Fibroblast of skin of left quadriceps (primary cell): ENCODE results near the gene CTTNBP2.
A peak's percentile ranks its signal among the peaks of the same experiment; 100 is the strongest.

ENCODE experiments used
- DNase-seq, 2 experiments: peaks; one replicate each; pipeline ENCODE4 v3.0.0-alpha.2; 2013; ENCODE audit warnings: low read depth in 2 of 2

Gene CTTNBP2

GRCh38 chr7:117871778-117872538 is 1.3 kb downstream of the CTTNBP2 start:
- DNase-seq = no peak

- DNase-seq = no peak
These were observed 1.9 kb downstream of the CTTNBP2 start for GRCh38 chr7:117871401-117871777.

GRCh38 chr7:117870448-117871130 is 2.7 kb downstream of the CTTNBP2 start:
- no peak for DNase-seq

GRCh38 chr7:117869374-117869773 is 3.9 kb downstream of the CTTNBP2 start:
- DNase-seq = no peak

DNA sequence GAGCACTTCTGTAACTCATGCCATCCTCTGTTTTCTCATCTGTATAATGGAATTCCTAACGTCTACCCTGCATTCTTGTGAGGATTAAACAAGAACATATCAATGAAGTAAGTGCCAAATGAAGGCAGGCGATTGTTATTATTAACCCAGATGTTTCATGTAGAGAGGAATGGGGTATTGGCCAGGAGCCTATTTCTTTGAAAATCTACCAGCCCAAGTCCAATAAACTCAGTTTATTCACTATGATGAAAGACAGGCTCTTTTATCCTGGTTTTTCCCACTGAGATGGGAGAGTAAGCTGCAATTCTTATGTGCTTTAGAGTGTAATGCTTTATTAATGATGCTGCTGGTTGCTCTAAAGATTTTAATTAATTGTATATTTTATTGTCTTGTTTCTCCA is 9.6 kb downstream of the CTTNBP2 start:
- no peak for DNase-seq

- DNase-seq = no peak
These were observed 10.9 kb downstream of the CTTNBP2 start for GRCh38 chr7:117862378-117862777.

DNA sequence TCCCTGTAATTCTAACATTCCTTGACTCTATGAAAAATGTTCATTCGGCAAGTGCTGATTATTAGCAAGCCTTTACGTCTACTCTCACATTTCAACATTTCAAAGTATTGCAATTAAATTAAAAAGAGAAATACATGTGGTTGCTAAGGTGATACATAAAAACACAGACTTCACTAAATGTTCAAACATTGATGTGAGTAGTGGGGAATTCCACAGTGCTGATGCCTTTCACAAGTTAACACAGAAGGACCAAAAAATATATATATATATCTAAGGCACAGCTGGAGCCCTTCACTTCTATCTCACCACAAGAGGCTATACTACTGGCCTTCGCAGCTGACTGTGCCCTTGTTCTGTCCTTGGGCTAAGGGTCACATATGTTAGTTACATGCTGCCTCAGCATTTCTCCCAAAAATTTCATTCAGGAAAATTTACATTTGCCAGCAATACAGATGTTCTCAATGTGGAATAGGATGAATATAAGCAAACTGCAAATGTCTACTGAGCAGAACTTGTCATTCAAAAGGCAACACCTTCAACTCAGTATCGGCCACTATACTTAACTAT is 13.9 kb downstream of the CTTNBP2 start:
- DNase-seq = no peak

GRCh38 chr7:117858712-117859111 is 14.5 kb downstream of the CTTNBP2 start:
- no peak for DNase-seq

DNA sequence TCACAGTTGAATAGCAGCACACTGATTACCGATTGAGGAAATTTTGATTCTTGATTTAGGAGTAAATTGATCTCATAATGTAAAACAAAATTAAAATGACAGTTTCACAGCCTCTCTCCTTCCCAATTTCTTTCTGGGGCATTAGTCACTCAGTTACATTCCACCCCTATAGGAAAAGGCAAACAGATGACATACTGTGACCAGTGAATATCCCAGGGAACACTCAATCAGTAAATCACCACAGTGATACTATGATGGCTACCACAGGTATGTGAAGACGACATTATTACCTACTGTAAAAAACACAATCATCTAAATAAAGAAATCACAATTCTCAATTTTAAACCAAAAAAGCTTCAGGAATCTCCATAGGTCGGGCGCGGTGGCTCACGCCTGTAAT is 15.5 kb downstream of the CTTNBP2 start:
- no peak for DNase-seq

DNA sequence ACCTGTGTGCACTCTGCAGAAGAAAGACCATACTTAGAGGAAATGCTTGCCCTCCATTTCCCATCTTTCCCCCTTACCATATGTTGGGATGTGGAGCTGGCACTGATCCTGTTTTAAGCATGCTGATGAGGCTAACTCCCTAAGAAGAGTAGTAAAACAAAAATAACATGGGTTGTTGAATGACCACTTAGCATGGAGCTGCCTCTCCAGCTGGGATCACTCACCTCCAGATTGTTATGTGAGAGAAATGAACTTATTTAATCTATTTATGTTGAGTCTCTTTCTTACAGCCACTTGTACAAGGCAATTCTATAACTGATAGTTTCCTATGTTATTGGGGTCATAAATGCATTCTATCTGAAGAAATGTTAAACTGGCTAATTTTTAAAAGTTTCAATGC is 17.0 kb downstream of the CTTNBP2 start:
- DNase-seq = no peak

GRCh38 chr7:117854186-117854585 is 19.1 kb downstream of the CTTNBP2 start:
- DNase-seq = no peak

DNA sequence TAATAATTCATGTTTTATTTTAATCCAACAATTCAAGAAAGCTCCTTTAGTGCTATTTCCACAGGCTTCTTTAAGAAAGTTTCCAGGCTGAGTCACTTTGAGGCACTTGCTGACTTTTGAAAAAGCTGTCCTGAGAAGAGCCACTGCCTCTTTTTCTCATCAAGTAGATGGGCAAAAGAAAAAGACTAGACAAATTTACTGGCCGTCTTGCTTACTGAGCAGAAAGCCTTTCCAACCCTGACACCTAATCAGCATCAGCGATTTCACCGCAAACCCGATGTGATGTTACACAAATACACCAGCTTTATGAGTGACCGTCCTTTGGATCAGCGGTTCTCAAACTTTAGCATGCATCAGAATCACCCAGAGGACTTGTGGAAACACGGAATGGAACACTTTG is 24.3 kb downstream of the CTTNBP2 start:
- DNase-seq = no peak

- no peak for DNase-seq
These were observed 28.6 kb downstream of the CTTNBP2 start for GRCh38 chr7:117844678-117845077.

- DNase-seq = no peak
These were observed 31.6 kb downstream of the CTTNBP2 start for GRCh38 chr7:117841611-117842010.

DNA sequence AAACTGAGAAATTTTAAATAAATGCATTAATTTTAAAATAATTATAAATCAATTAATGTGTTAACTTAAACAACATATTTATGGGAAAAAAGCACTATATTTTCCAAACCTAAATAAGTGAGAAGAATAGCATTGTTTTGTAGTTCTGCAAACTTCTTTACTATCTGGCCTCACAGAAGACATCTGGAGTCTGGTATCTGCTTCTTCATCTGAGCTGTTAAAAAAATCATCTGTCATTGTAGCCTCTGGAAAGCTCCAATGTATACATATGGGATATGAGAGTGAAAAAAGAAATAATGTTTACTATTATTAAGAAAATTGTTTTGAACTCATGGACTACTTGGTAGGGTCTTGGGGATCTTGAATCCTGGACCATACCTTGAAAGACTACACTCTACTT is 32.2 kb downstream of the CTTNBP2 start:
- DNase-seq = no peak

GRCh38 chr7:117839507-117839906 is 33.7 kb downstream of the CTTNBP2 start:
- DNase-seq = no peak

DNA sequence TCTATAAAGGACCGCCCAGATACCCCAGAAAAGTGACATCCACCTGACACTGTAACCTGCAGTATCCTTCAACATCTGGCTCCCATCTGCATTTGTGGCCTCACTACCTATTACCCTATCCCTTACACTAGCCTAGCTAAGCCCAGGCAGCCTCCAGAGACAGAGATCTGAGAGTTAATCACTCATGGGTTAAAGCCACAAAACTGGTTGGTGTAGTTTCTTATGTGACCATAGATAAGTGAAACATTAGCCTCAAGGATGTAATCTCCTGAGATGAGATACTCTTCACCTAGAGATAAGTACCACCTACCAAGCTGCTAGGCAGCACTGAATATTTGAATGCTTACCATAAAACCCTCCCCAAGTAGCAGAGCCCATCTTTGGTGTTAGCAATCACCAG is 35.4 kb downstream of the CTTNBP2 start:
- no peak for DNase-seq

- DNase-seq = no peak
These were observed 38.1 kb downstream of the CTTNBP2 start for GRCh38 chr7:117835016-117835664.

DNA sequence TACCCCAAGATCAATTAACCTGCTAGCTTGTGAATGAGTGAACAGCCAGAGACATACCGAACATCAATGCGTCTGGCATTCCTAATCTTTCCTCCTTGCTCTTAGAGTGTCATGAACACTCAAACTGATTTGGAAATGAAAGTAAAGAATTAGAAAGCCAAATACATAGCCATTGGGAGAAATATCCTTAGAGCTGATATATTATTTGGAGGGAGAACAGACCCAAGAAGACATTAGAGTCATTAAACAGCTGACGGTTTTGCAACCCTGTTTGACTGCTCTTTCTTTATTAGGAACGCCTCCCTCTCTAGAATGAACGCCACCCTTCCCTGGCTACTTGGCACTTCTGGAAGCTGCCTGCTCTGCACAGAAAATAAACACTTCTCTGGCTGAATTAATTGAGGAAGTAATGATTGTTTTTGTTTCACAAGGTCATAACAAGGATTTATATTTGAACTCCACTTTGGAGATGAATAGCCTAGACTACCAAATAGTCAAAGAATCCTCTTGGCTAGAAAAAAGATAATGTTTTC is 42.8 kb downstream of the CTTNBP2 start:
- DNase-seq = no peak

GRCh38 chr7:117829450-117830117 is 43.7 kb downstream of the CTTNBP2 start:
- no peak for DNase-seq

- DNase-seq = peak; percentile 30 to 33
These were observed 44.4 kb downstream of the CTTNBP2 start for GRCh38 chr7:117828825-117829224.

GRCh38 chr7:117827862-117828261 is 45.4 kb downstream of the CTTNBP2 start:
- DNase-seq = peak; percentile 45 to 47
